DMS153 (cell line): ENCODE measurements around the gene RGN.
"Not testable (repeated sequence)": the region's sequence is repeated elsewhere in the genome, so short reads cannot be mapped to it uniquely, and the experiment has no call there.

Experiments
- DNase-seq: peaks from one replicate; lab custom pipeline; 2025; lab: John Stamatoyannopoulos, UW

The RGN gene

GRCh38 chrX:47078129-47079043, at the start of gene RGN:
RGN (plus strand) TSS chrX:47078443; CDS start chrX:47081145, 2,702 bp downstream.
- DNase-seq = no peak

GRCh38 chrX:47030339-47030738, 47.9 kb upstream of the RGN start:
- DNase-seq = peak; percentile 3

GRCh38 chrX:47047989-47048388, 30.3 kb upstream of the RGN start:
- no peak for DNase-seq

- no peak for DNase-seq
Observed at GRCh38 chrX:47059142-47059874, 18.9 kb upstream of the RGN start.

GRCh38 chrX:47060708-47061107, 17.5 kb upstream of the RGN start:
- no peak for DNase-seq

- DNase-seq = no peak
Observed at GRCh38 chrX:47061238-47061919, 16.9 kb upstream of the RGN start.

GRCh38 chrX:47063179-47063578, 15.1 kb upstream of the RGN start:
- DNase-seq = no peak

- no peak for DNase-seq
Observed at GRCh38 chrX:47068214-47068613, 10.0 kb upstream of the RGN start.

- DNase-seq = no peak
Observed at GRCh38 chrX:47068720-47069119, 9.5 kb upstream of the RGN start.

GRCh38 chrX:47080215-47080914, 2.1 kb downstream of the RGN start:
- no peak for DNase-seq

GRCh38 chrX:47080915-47081236, 2.6 kb downstream of the RGN start:
- no peak for DNase-seq

- no peak for DNase-seq
Observed at GRCh38 chrX:47091149-47091775, 13.0 kb downstream of the RGN start.

- no peak for DNase-seq
Observed at GRCh38 chrX:47093248-47093647, 15.0 kb downstream of the RGN start.

GRCh38 chrX:47093860-47094259, 15.6 kb downstream of the RGN start:
- DNase-seq = no peak

GRCh38 chrX:47097018-47097417, 18.8 kb downstream of the RGN start:
- no peak for DNase-seq

- no peak for DNase-seq
Observed at GRCh38 chrX:47098338-47099094, 20.3 kb downstream of the RGN start.

GRCh38 chrX:47101206-47101605, 23.0 kb downstream of the RGN start:
- DNase-seq = no peak

- not testable (repeated sequence) for DNase-seq
Observed at GRCh38 chrX:47110936-47111615, 32.8 kb downstream of the RGN start.

GRCh38 chrX:47112316-47112954, 34.2 kb downstream of the RGN start:
- no peak for DNase-seq
